H1 (cell line): ENCODE results near the gene MKRN2OS. TPM values are rescaled to one million over a fixed set of nuclear protein-coding genes. Genes with fewer than 3 reads are reported as not detected.

Source experiments
- CTCF ChIA-PET: fragments of 300-600 bp; sonication (Branson Sonifier 250); formaldehyde crosslinking; loops from one replicate; lab custom pipeline; 2021; ENCODE audit not compliant: partially characterized antibody; lab: Charles Lee
- POLR2A ChIA-PET: fragments of 300-600 bp; sonication (Branson Sonifier 250); formaldehyde crosslinking; loops from one replicate; lab custom pipeline; 2021; ENCODE audit warnings: inconsistent platforms; ENCODE audit not compliant: partially characterized antibody; lab: Charles Lee
- DNase-seq, 2 experiments: peaks; one replicate each; pipeline versions ENCODE4 v3.0.0 to v3.0.0-alpha.2; 2010 to 2022; ENCODE audit warnings: low spot score in 2 of 2, low read depth in 1 of 2, mixed read lengths in 1 of 2
- FAIRE-seq: peaks from 2 replicates; lab custom pipeline; 2011; peaks lifted over from hg19 to GRCh38; lab: Jason Lieb, UNC
- H2AFZ ChIP-seq: 2 replicates; pipeline ENCODE4 v1.8.1; 2012; ENCODE audit warnings: low read length, inconsistent platforms
- H2AK5ac ChIP-seq: 2 replicates; pipeline ENCODE4 v1.6.1; 2013; ENCODE audit warnings: low read depth, low read length
- H2BK120ac ChIP-seq: replicated peaks from 2 replicates; pipeline ENCODE3; 2013; ENCODE audit warnings: low read depth, low read length, inconsistent platforms
- H2BK12ac ChIP-seq: 2 replicates; pipeline ENCODE4 v1.6.1; 2013; ENCODE audit warnings: low read depth, low read length
- H2BK15ac ChIP-seq: 2 replicates; pipeline ENCODE4 v1.6.1; 2013; ENCODE audit warnings: low read length
- H2BK20ac ChIP-seq: 2 replicates; pipeline ENCODE4 v1.6.1; 2013; ENCODE audit warnings: low read length
- H2BK5ac ChIP-seq: 2 replicates; pipeline ENCODE4 v1.6.1; 2013; ENCODE audit warnings: low read depth, low read length
- H3K14ac ChIP-seq: 2 replicates; pipeline ENCODE4 v1.6.1; 2013; ENCODE audit warnings: inconsistent platforms; ENCODE audit not compliant: insufficient read length
- H3K18ac ChIP-seq: 2 replicates; pipeline ENCODE4 v1.6.1; 2013; ENCODE audit warnings: low read length; ENCODE audit errors: extremely low read depth
- H3K23ac ChIP-seq: 2 replicates; pipeline ENCODE4 v1.6.1; 2013; ENCODE audit warnings: inconsistent platforms; ENCODE audit not compliant: insufficient read length
- H3K23me2 ChIP-seq: 2 replicates; pipeline ENCODE4 v1.6.1; 2013; ENCODE audit warnings: low read depth, low read length
- H3K27ac ChIP-seq: 2 replicates; pipeline ENCODE4 v1.6.1; 2011; ENCODE audit warnings: low read depth, low read length, inconsistent platforms
- H3K27me3 ChIP-seq, 4 experiments: replicated peaks in 1 of 4; 1 replicate in 1 of 4; 2 replicates in 3 of 4; pipeline versions ENCODE4 v1.6.1 to v1.8.1; 2011 to 2013; ENCODE audit warnings: low read length in 3 of 4, mild to moderate bottlenecking in 3 of 4, inconsistent platforms in 2 of 4, mixed read lengths in 2 of 4, moderate library complexity in 1 of 4; ENCODE audit not compliant: control insufficient read depth in 3 of 4, insufficient read depth in 3 of 4; ENCODE audit errors: extremely low read depth in 1 of 4
- H3K36me3 ChIP-seq, 4 experiments: 2 replicates each; pipeline versions ENCODE4 v1.6.1 to v1.8.1; 2011 to 2013; ENCODE audit warnings: mild to moderate bottlenecking in 4 of 4, low read length in 3 of 4, moderate library complexity in 2 of 4, control low read depth in 1 of 4, inconsistent platforms in 1 of 4; ENCODE audit not compliant: insufficient read depth in 4 of 4, control insufficient read depth in 2 of 4
- H3K4ac ChIP-seq: replicated peaks from 2 replicates; pipeline ENCODE3; 2013; ENCODE audit warnings: low read length, low read depth, mixed read lengths, inconsistent platforms; ENCODE audit not compliant: insufficient read length
- H3K4me1 ChIP-seq, 4 experiments: replicated peaks in 1 of 4; 1 replicate in 1 of 4; 2 replicates in 3 of 4; pipeline versions ENCODE4 v1.6.1 to v1.8.1; 2011 to 2013; ENCODE audit warnings: low read length in 3 of 4, inconsistent platforms in 2 of 4, mixed read lengths in 1 of 4; ENCODE audit not compliant: insufficient read depth in 4 of 4, control insufficient read depth in 3 of 4
- H3K4me2 ChIP-seq, 2 experiments: 2 replicates each; pipeline versions ENCODE4 v1.6.1 to v1.8.1; 2011 to 2013; ENCODE audit warnings: low read depth in 2 of 2, low read length in 2 of 2, control low read depth in 1 of 2, inconsistent platforms in 1 of 2, mild to moderate bottlenecking in 1 of 2; ENCODE audit not compliant: insufficient read depth in 1 of 2
- H3K4me3 ChIP-seq, 4 experiments: fragments of 200-600, 300-600 bp in 1 of 4; sonication (generic), shearing (Covaris generic), sonication (Bioruptor Twin) in 1 of 4; 2 replicates each; pipeline versions ENCODE4 v1.5.1 to v1.8.1; 2011 to 2016; ENCODE audit warnings: low read length in 4 of 4, low read depth in 3 of 4, control low read depth in 2 of 4, inconsistent platforms in 2 of 4, mild to moderate bottlenecking in 2 of 4, mixed read lengths in 1 of 4, moderate library complexity in 1 of 4; ENCODE audit not compliant: insufficient read depth in 2 of 4; ENCODE audit errors: extremely low read depth in 1 of 4
- H3K56ac ChIP-seq: replicated peaks from 2 replicates; pipeline ENCODE3; 2013; ENCODE audit warnings: low read depth, mild to moderate bottlenecking, mixed read lengths, low read length, inconsistent platforms; ENCODE audit not compliant: insufficient read length
- H3K79me1 ChIP-seq: 2 replicates; pipeline ENCODE4 v1.6.1; 2013; ENCODE audit warnings: low read depth, low read length, control low read depth
- H3K79me2 ChIP-seq, 2 experiments: 2 replicates each; pipeline versions ENCODE4 v1.6.1 to v1.8.1; 2012 to 2013; ENCODE audit warnings: low read length in 2 of 2, mild to moderate bottlenecking in 2 of 2, inconsistent platforms in 1 of 2; ENCODE audit not compliant: insufficient read depth in 2 of 2, control insufficient read depth in 1 of 2
- H3K9ac ChIP-seq, 4 experiments: replicated peaks in 1 of 4; 1 replicate in 1 of 4; 2 replicates in 3 of 4; pipeline versions ENCODE4 v1.6.1 to v1.8.1; 2011 to 2013; ENCODE audit warnings: low read depth in 3 of 4, low read length in 3 of 4, control low read depth in 2 of 4, mild to moderate bottlenecking in 2 of 4, moderate library complexity in 2 of 4, inconsistent platforms in 1 of 4; ENCODE audit errors: extremely low read depth in 1 of 4
- H3K9me3 ChIP-seq, 2 experiments: 2 replicates each; pipeline versions ENCODE4 v1.6.1 to v1.8.1; 2012 to 2013; ENCODE audit warnings: mild to moderate bottlenecking in 2 of 2, moderate library complexity in 2 of 2, control low read depth in 1 of 2, inconsistent platforms in 1 of 2, low read depth in 1 of 2, low read length in 1 of 2, mixed read lengths in 1 of 2; ENCODE audit not compliant: insufficient read depth in 2 of 2
- H4K20me1 ChIP-seq, 2 experiments: replicated peaks in 1 of 2; 2 replicates each; pipeline versions ENCODE3 to v1.8.1; 2011 to 2013; ENCODE audit warnings: inconsistent platforms in 2 of 2, low read length in 2 of 2, mild to moderate bottlenecking in 1 of 2; ENCODE audit not compliant: insufficient read depth in 2 of 2, control insufficient read depth in 1 of 2
- H4K5ac ChIP-seq: 2 replicates; pipeline ENCODE4 v1.6.1; 2013; ENCODE audit warnings: low read length, low read depth, mixed read lengths, inconsistent platforms; ENCODE audit not compliant: insufficient read length
- H4K8ac ChIP-seq: 2 replicates; pipeline ENCODE4 v1.8.0; 2013; ENCODE audit warnings: mild to moderate bottlenecking, moderate library complexity, low read length, inconsistent platforms; ENCODE audit not compliant: insufficient read depth; ENCODE audit errors: extremely low read depth
- H4K91ac ChIP-seq: replicated peaks from 2 replicates; pipeline ENCODE3; 2013; ENCODE audit warnings: low read length, mixed read lengths, inconsistent platforms; ENCODE audit not compliant: insufficient read length
- BCL11A ChIP-seq, 2 experiments: IDR thresholded peaks; one replicate each; pipeline ENCODE4 v1.6.1; 2011; ENCODE audit warnings: low read depth in 2 of 2, low read length in 2 of 2, mild to moderate bottlenecking in 2 of 2
- HDAC6 ChIP-seq: IDR thresholded peaks from one replicate; pipeline ENCODE4 v1.7.1; 2012; ENCODE audit warnings: low read depth, mild to moderate bottlenecking, inconsistent platforms, low read length, moderate library complexity
- KDM1A ChIP-seq: fragments of 200-600, 300-600 bp; sonication (generic); IDR thresholded peaks from 2 replicates; pipeline ENCODE4 v1.7.1; 2016; ENCODE audit warnings: mild to moderate bottlenecking, low read length, borderline replicate concordance
- SIRT6 ChIP-seq: IDR thresholded peaks from one replicate; pipeline ENCODE4 v1.7.1; 2012; ENCODE audit warnings: low read length, inconsistent platforms
- SP2 ChIP-seq: IDR thresholded peaks from 2 replicates; pipeline ENCODE4 v1.6.1; 2012; ENCODE audit warnings: mild to moderate bottlenecking, low read length, inconsistent platforms
- TCF12 ChIP-seq: IDR thresholded peaks from 2 replicates; pipeline ENCODE4 v1.6.1; 2011; ENCODE audit warnings: low read depth, mild to moderate bottlenecking, low read length
- WGBS, 2 experiments: shearing (Covaris generic) in 1 of 2; methylation state at CpG; one replicate each; pipeline versions ENCODE4 v1.1.6 to v1.1.7; 2013 to 2015; ENCODE audit warnings: low lambda C conversion rate in 2 of 2, mixed read lengths in 2 of 2, inconsistent platforms in 1 of 2, low coverage in 1 of 2, missing lambda C conversion rate in 1 of 2; ENCODE audit not compliant: insufficient replicate concordance in 2 of 2, insufficient coverage in 1 of 2, insufficient read length in 1 of 2; ENCODE audit errors: extremely low coverage in 1 of 2, missing lambda C conversion rate in 1 of 2; 5-methylcytosine and 5-hydroxymethylcytosine counted together
- polyA plus RNA-seq, 7 experiments: library from polyadenylated mRNA; depleted of rRNA in 3 of 7; stranded (reverse) in 5 of 7; unstranded in 2 of 7; fragments of >200 nt in 5 of 7; fragments of 200-250 nt in 2 of 7; gene quantifications; 1 replicate in 5 of 7; 2 replicates in 1 of 7; 4 replicates in 1 of 7; pipeline versions ENCODE4 v1.2.1 to v1.2.3, GENCODE V29; 2011 to 2013; ENCODE audit warnings: missing spikeins in 2 of 7, mixed read lengths in 2 of 7
- total RNA-seq: library from RNA; stranded (reverse); fragmentation: NEBNext Ultra II Directional; extraction: Animal tissue kit (Norgen Biotek cat#: 25700); gene quantifications from 2 replicates; pipeline ENCODE4 v1.2.1, GENCODE V29; 2021
- TF ChIP-seq, protein P1 (sequence below): IDR thresholded peaks from 2 replicates; pipeline ENCODE4 v1.6.1; 2012; ENCODE audit warnings: inconsistent platforms

MKRN2OS gene
- total and polyA plus RNA-seq, 2 of the 8 experiments (the other 6 are each of a cell fraction or from before 2014, with no cell fraction given), result 0.15 to 0.41 TPM

DNA sequence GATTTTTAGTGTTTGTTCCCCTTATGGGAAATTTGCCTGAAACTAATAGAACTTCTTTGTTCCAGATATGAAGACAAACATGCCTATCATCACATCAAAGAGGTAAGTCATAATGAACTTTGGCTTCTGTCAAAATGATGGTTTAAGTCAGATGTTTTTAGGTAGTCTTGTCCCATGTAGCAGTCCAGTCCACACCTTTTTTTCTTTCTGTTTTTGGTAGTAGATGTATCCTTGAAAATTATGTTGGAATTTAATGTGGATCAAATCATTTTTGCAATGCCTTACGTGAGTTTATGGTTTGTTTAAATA, 48.9 kb downstream of the MKRN2OS start:
- no peak overlapping the region for H4K91ac ChIP-seq
- H3K27me3 ChIP-seq, result no peaks in the 10 kb centered on the region
- no peak overlapping the region for H2AK5ac ChIP-seq
- POLR2A ChIA-PET, result interaction anchor here (3.3 to 4.6 kb wide), 2 partner anchors 11 to 12 kb away, joined by 9 to 18 read pairs; partner anchors contain the start of gene TSEN2
- H3K18ac ChIP-seq, result no peak overlapping the region
- CTCF ChIA-PET, result interaction anchor here (0.7 to 5.1 kb wide), 10 partner anchors 10 to 358 kb away, joined by 3 to 32 read pairs (median 4); partner anchors contain the start of gene TSEN2
- no peak overlapping the region for H3K56ac ChIP-seq
- no peak overlapping the region for H2BK15ac ChIP-seq
- no peak overlapping the region for H3K4me3 ChIP-seq
- H3K14ac ChIP-seq, result no peak overlapping the region
- no peak overlapping the region for H3K4ac ChIP-seq
- no peaks in the 10 kb centered on the region for H3K9me3 ChIP-seq
- H3K4me2 ChIP-seq, result no peak overlapping the region
- no peaks in the 10 kb centered on the region; the same call in 1 of the 2 replicates for H3K79me1 ChIP-seq
- DNase-seq, result no peak
- WGBS, 2 experiments, result 92% methylated on average over 1 of the region's 1 CpG; no CpG with 5 or more reads in 1 of the 2 experiments
- H3K23me2 ChIP-seq, result no peaks in the 10 kb centered on the region
- no peak overlapping the region for H2BK20ac ChIP-seq
- H4K20me1 ChIP-seq, result peaks cover 2% of the 10 kb centered on the region in 2 experiments
- no peaks in the 10 kb centered on the region for H3K4me1 ChIP-seq
- TF ChIP-seq, protein P1, sequence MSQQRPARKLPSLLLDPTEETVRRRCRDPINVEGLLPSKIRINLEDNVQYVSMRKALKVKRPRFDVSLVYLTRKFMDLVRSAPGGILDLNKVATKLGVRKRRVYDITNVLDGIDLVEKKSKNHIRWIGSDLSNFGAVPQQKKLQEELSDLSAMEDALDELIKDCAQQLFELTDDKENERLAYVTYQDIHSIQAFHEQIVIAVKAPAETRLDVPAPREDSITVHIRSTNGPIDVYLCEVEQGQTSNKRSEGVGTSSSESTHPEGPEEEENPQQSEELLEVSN, result no peak
- TF ChIP-seq TCF12, result no peak
- TF ChIP-seq BCL11A (IDR thresholded peaks at IDR 0.05; ENCODE audit: low read depth in 2 of 2, low read length in 2 of 2), result no peak
- TF ChIP-seq HDAC6, result no peak
- TF ChIP-seq KDM1A, result no peak
- no peak for TF ChIP-seq SP2
- TF ChIP-seq SIRT6, result no peak
- TF ChIP-seq, all 59 proteins: peak for 0
- Histone ChIP-seq H4K5ac (no peak overlapping the region), H2BK120ac (no peak overlapping the region), H3K23ac (no peak overlapping the region), H3K36me3 (peaks cover 2 to 66% (median 41%) of the 10 kb centered on the region in 4 experiments; a peak in 7 of 8 replicates), H3K79me2 (no peaks in the 10 kb centered on the region), H3K9ac (no peak overlapping the region), H3K27ac (no peak overlapping the region), H4K8ac (no peak overlapping the region), H2BK5ac (no peak overlapping the region), H2AFZ (no peak overlapping the region), H2BK12ac (no peak overlapping the region)
- no peak for FAIRE-seq
